ENCODE results near the gene NME7. TPM values are rescaled to one million over a fixed set of nuclear protein-coding genes. Genes with fewer than 3 reads are reported as not detected.

The NME7 gene
- total and polyA plus RNA-seq, 3 experiments from 2014 or later = 21.7 to 28.3 (median 25.3) TPM

- Histone ChIP-seq H3K4me3 (ENCODE audit: low read length) (no peak overlapping the region), H3K27ac (ENCODE audit: low read depth, low read length) (no peak overlapping the region), H3K9me3 (ENCODE audit: low read length) (no peaks in the 10 kb centered on the region), H3K4me1 (ENCODE audit: insufficient read depth, low read length) (no peaks in the 10 kb centered on the region), H3K27me3 (ENCODE audit: insufficient read depth, low read length, poor library complexity, severe bottlenecking) (no peaks in the 10 kb centered on the region), H3K36me3 (ENCODE audit: insufficient read depth, low read length) (no peaks in the 10 kb centered on the region)
- H3K27me3 Mint-ChIP-seq = no peaks in the 10 kb centered on the region
- no peak overlapping the region for H3K4me3 Mint-ChIP-seq
- ChIA-PET CTCF (no interaction called here), POLR2A (no interaction called here)
- H3K27ac Mint-ChIP-seq = no peak overlapping the region
- no peaks in the 10 kb centered on the region for H3K4me1 Mint-ChIP-seq
- H3K9me3 Mint-ChIP-seq = no peaks in the 10 kb centered on the region
- peaks cover 0 to 14% (median 2%) of the 10 kb centered on the region in 3 donors for H3K36me3 Mint-ChIP-seq
- no peak for DNase-seq
Observed at GRCh38 chr1:169122976-169123375, 244.6 kb downstream of the NME7 start.

- H3K4me3 Mint-ChIP-seq = no peak overlapping the region
- no peaks in the 10 kb centered on the region for H3K36me3 ChIP-seq (ENCODE audit: insufficient read depth, low read length)
- no peak overlapping the region for H3K27ac Mint-ChIP-seq
Observed at GRCh38 chr1:169121146-169121923, 246.3 kb downstream of the NME7 start.

GRCh38 chr1:169120066-169120465, 247.5 kb downstream of the NME7 start:
- ChIA-PET POLR2A (no interaction called here), CTCF (no interaction called here)
- Mint-ChIP-seq H3K4me1 (peaks cover 3 to 5% (median 4%) of the 10 kb centered on the region in 3 donors), H3K9me3 (no peaks in the 10 kb centered on the region), H3K27ac (peak overlapping the region in 1 of 8 donors; percentile 1), H3K36me3 (peaks cover 0 to 17% (median 0%) of the 10 kb centered on the region in 3 donors), H3K4me3 (no peak overlapping the region), H3K27me3 (no peaks in the 10 kb centered on the region)
- DNase-seq = no peak
- H3K27ac ChIP-seq (ENCODE audit: low read depth, low read length) = no peak overlapping the region
- H3K4me1 ChIP-seq (ENCODE audit: insufficient read depth, low read length) = no peaks in the 10 kb centered on the region
- H3K27me3 ChIP-seq (ENCODE audit: insufficient read depth, low read length, poor library complexity, severe bottlenecking) = no peaks in the 10 kb centered on the region
- no peak overlapping the region for H3K4me3 ChIP-seq (ENCODE audit: low read length)
- no peaks in the 10 kb centered on the region for H3K9me3 ChIP-seq (ENCODE audit: low read length)
- H3K36me3 ChIP-seq (ENCODE audit: insufficient read depth, low read length) = no peaks in the 10 kb centered on the region

More at GRCh38 chr1:169121146-169121923, 246.3 kb downstream of the NME7 start:
- Histone ChIP-seq H3K27me3 (ENCODE audit: insufficient read depth, low read length, poor library complexity, severe bottlenecking) (no peaks in the 10 kb centered on the region), H3K4me3 (ENCODE audit: low read length) (no peak overlapping the region), H3K9me3 (ENCODE audit: low read length) (no peaks in the 10 kb centered on the region), H3K27ac (ENCODE audit: low read depth, low read length) (no peak overlapping the region), H3K4me1 (ENCODE audit: insufficient read depth, low read length) (no peaks in the 10 kb centered on the region)
- no peaks in the 10 kb centered on the region for H3K9me3 Mint-ChIP-seq
- POLR2A ChIA-PET = interaction anchor here (0.7 kb wide), 1 partner anchor 793 kb away, joined by 5 read pairs; no protein-coding TSS in a partner anchor
- CTCF ChIA-PET = no interaction called here
- DNase-seq = no peak
- H3K4me1 Mint-ChIP-seq = peaks cover under 1 to 2% (median under 1%) of the 10 kb centered on the region in 3 donors
- H3K27me3 Mint-ChIP-seq = no peaks in the 10 kb centered on the region
- H3K36me3 Mint-ChIP-seq = peaks cover 0 to 21% (median 2%) of the 10 kb centered on the region in 3 donors

- Mint-ChIP-seq H3K4me1 (peaks cover 3 to 5% (median 4%) of the 10 kb centered on the region in 3 donors), H3K36me3 (peaks cover 0 to 12% (median 0%) of the 10 kb centered on the region in 3 donors), H3K9me3 (no peaks in the 10 kb centered on the region), H3K4me3 (no peak overlapping the region), H3K27ac (no peak overlapping the region), H3K27me3 (no peaks in the 10 kb centered on the region)
- Histone ChIP-seq H3K36me3 (ENCODE audit: insufficient read depth, low read length) (no peaks in the 10 kb centered on the region), H3K4me1 (ENCODE audit: insufficient read depth, low read length) (no peaks in the 10 kb centered on the region), H3K4me3 (ENCODE audit: low read length) (no peak overlapping the region), H3K27me3 (ENCODE audit: insufficient read depth, low read length, poor library complexity, severe bottlenecking) (no peaks in the 10 kb centered on the region), H3K9me3 (ENCODE audit: low read length) (no peaks in the 10 kb centered on the region), H3K27ac (ENCODE audit: low read depth, low read length) (no peak overlapping the region)
- no peak for DNase-seq
- ChIA-PET CTCF (no interaction called here), POLR2A (no interaction called here)
Observed at GRCh38 chr1:169119405-169119804, 248.2 kb downstream of the NME7 start.

- POLR2A ChIA-PET = no interaction called here
Observed at GRCh38 chr1:169118227-169118626, 249.4 kb downstream of the NME7 start.

GRCh38 chr1:169117599-169117998, 250.0 kb downstream of the NME7 start:
- ChIA-PET CTCF (no interaction called here), POLR2A (no interaction called here)
- H3K27ac Mint-ChIP-seq = no peak overlapping the region
- Histone ChIP-seq H3K4me1 (ENCODE audit: insufficient read depth, low read length) (no peaks in the 10 kb centered on the region), H3K4me3 (ENCODE audit: low read length) (no peak overlapping the region), H3K9me3 (ENCODE audit: low read length) (no peaks in the 10 kb centered on the region), H3K27ac (ENCODE audit: low read depth, low read length) (no peak overlapping the region), H3K27me3 (ENCODE audit: insufficient read depth, low read length, poor library complexity, severe bottlenecking) (no peaks in the 10 kb centered on the region), H3K36me3 (ENCODE audit: insufficient read depth, low read length) (no peaks in the 10 kb centered on the region)
- H3K4me3 Mint-ChIP-seq = no peak overlapping the region
- no peak for DNase-seq
- H3K4me1 Mint-ChIP-seq = peaks cover 3 to 5% (median 4%) of the 10 kb centered on the region in 3 donors
- H3K36me3 Mint-ChIP-seq = peaks cover 0 to 16% (median 0%) of the 10 kb centered on the region in 3 donors
- no peaks in the 10 kb centered on the region for H3K27me3 Mint-ChIP-seq
- H3K9me3 Mint-ChIP-seq = no peaks in the 10 kb centered on the region

More at GRCh38 chr1:169118227-169118626, 249.4 kb downstream of the NME7 start:
- H3K36me3 ChIP-seq (ENCODE audit: insufficient read depth, low read length) = no peaks in the 10 kb centered on the region
- no peaks in the 10 kb centered on the region for H3K9me3 Mint-ChIP-seq
- H3K27me3 ChIP-seq (ENCODE audit: insufficient read depth, low read length, poor library complexity, severe bottlenecking) = no peaks in the 10 kb centered on the region
- no peaks in the 10 kb centered on the region for H3K4me1 ChIP-seq (ENCODE audit: insufficient read depth, low read length)
- no peak overlapping the region for H3K4me3 ChIP-seq (ENCODE audit: low read length)
- H3K27me3 Mint-ChIP-seq = no peaks in the 10 kb centered on the region
- peaks cover 3 to 5% (median 4%) of the 10 kb centered on the region in 3 donors for H3K4me1 Mint-ChIP-seq
- no peak overlapping the region for H3K4me3 Mint-ChIP-seq
- H3K9me3 ChIP-seq (ENCODE audit: low read length) = no peaks in the 10 kb centered on the region
- CTCF ChIA-PET = no interaction called here
- no peak for DNase-seq
- no peak overlapping the region for H3K27ac ChIP-seq (ENCODE audit: low read depth, low read length)
- peaks cover 0 to 16% (median 0%) of the 10 kb centered on the region in 3 donors for H3K36me3 Mint-ChIP-seq
- no peak overlapping the region for H3K27ac Mint-ChIP-seq

- Mint-ChIP-seq H3K27me3 (no peaks in the 10 kb centered on the region), H3K27ac (no peak overlapping the region), H3K4me1 (peaks cover 3 to 5% (median 4%) of the 10 kb centered on the region in 3 donors), H3K9me3 (no peaks in the 10 kb centered on the region), H3K36me3 (peaks cover 0 to 14% (median 0%) of the 10 kb centered on the region in 3 donors), H3K4me3 (peak overlapping the region in 1 of 7 donors; percentile 20)
- no peaks in the 10 kb centered on the region for H3K4me1 ChIP-seq (ENCODE audit: insufficient read depth, low read length)
- H3K4me3 ChIP-seq (ENCODE audit: low read length) = no peak overlapping the region
- CTCF ChIA-PET = interaction anchor here (1.0 kb wide), 1 partner anchor 18 kb away, joined by 3 read pairs; no protein-coding TSS in a partner anchor
- H3K9me3 ChIP-seq (ENCODE audit: low read length) = no peaks in the 10 kb centered on the region
- no peaks in the 10 kb centered on the region for H3K36me3 ChIP-seq (ENCODE audit: insufficient read depth, low read length)
- H3K27ac ChIP-seq (ENCODE audit: low read depth, low read length) = no peak overlapping the region
- H3K27me3 ChIP-seq (ENCODE audit: insufficient read depth, low read length, poor library complexity, severe bottlenecking) = no peaks in the 10 kb centered on the region
- no peak for DNase-seq
- POLR2A ChIA-PET = no interaction called here
Observed at GRCh38 chr1:169117014-169117413, 250.6 kb downstream of the NME7 start.

- Mint-ChIP-seq H3K27ac (peak overlapping the region in 1 of 8 donors; percentile 72), H3K36me3 (peaks cover 0 to 14% (median 0%) of the 10 kb centered on the region in 3 donors), H3K27me3 (no peaks in the 10 kb centered on the region), H3K4me1 (peaks cover 3 to 5% (median 4%) of the 10 kb centered on the region in 3 donors), H3K9me3 (no peaks in the 10 kb centered on the region), H3K4me3 (peak overlapping the region in 4 of 7 donors; percentile 0 to 55 (median 30))
- H3K27ac ChIP-seq (ENCODE audit: low read depth, low read length) = no peak overlapping the region
- H3K4me1 ChIP-seq (ENCODE audit: insufficient read depth, low read length) = no peaks in the 10 kb centered on the region
- ChIA-PET POLR2A (no interaction called here), CTCF (interaction anchor here (1.0 kb wide), 1 partner anchor 19 kb away, joined by 3 read pairs; no protein-coding TSS in a partner anchor)
- no peak overlapping the region for H3K4me3 ChIP-seq (ENCODE audit: low read length)
- H3K27me3 ChIP-seq (ENCODE audit: insufficient read depth, low read length, poor library complexity, severe bottlenecking) = no peaks in the 10 kb centered on the region
- no peak for DNase-seq
- no peaks in the 10 kb centered on the region for H3K36me3 ChIP-seq (ENCODE audit: insufficient read depth, low read length)
- H3K9me3 ChIP-seq (ENCODE audit: low read length) = no peaks in the 10 kb centered on the region
Observed at GRCh38 chr1:169115891-169116585, 251.6 kb downstream of the NME7 start.

Data from CD8-positive, alpha-beta memory T cell (primary cell).